IMR-90 (cell line): ENCODE results near the gene GPC2. TPM values are rescaled to one million over a fixed set of nuclear protein-coding genes. Genes with fewer than 3 reads are reported as not detected.

Experiments used
- ATAC-seq: fragments of 200-7000 bp; cut with Tn5 transposase; 2 replicates; pipeline ENCODE4 v1.9.1; 2020; ENCODE audit warnings: low read depth, mild to moderate bottlenecking, moderate library complexity
- BruUV-seq: library from RNA; stranded (reverse); fragments of 400-500 nt; replicated peaks from 2 replicates; lab custom pipeline; 2021; lab: Mats Ljungman, UMichigan
- CTCF ChIA-PET: fragments of 300-600 bp; formaldehyde crosslinking; extraction: SDS; loops from one replicate; lab custom pipeline; 2021; ENCODE audit warnings: antibody characterized with exemption; lab: Yijun Ruan, JAX
- POLR2A ChIA-PET: fragments of 300-600 bp; sonication (Branson Sonifier 250); formaldehyde crosslinking; loops from one replicate; lab custom pipeline; 2022; ENCODE audit warnings: antibody characterized with exemption; ENCODE audit not compliant: unreplicated experiment; lab: Charles Lee
- DNase-seq: peaks from one replicate; pipeline ENCODE4 v3.0.0; 2013
- H2AFZ ChIP-seq: replicated peaks from 2 replicates; pipeline ENCODE3; 2013; ENCODE audit warnings: low read length, mild to moderate bottlenecking; ENCODE audit not compliant: poor library complexity
- H2AK5ac ChIP-seq: 2 replicates; pipeline ENCODE4 v1.6.1; 2013; ENCODE audit warnings: low read depth, low read length, inconsistent platforms
- H2AK9ac ChIP-seq: replicated peaks from 2 replicates; pipeline ENCODE3; 2013; ENCODE audit warnings: mild to moderate bottlenecking, low read depth, low read length, moderate library complexity; ENCODE audit not compliant: poor library complexity
- H2BK120ac ChIP-seq: 2 replicates; pipeline ENCODE4 v1.6.1; 2013; ENCODE audit warnings: low read depth, low read length, inconsistent platforms
- H2BK15ac ChIP-seq: 3 replicates; pipeline ENCODE4 v1.6.1; 2013; ENCODE audit warnings: low read depth, low read length, inconsistent platforms
- H2BK20ac ChIP-seq: 2 replicates; pipeline ENCODE4 v1.6.1; 2013; ENCODE audit warnings: low read depth, mild to moderate bottlenecking, inconsistent platforms, low read length, moderate library complexity
- H2BK5ac ChIP-seq: 2 replicates; pipeline ENCODE4 v1.6.1; 2013; ENCODE audit warnings: mild to moderate bottlenecking, low read depth, low read length, inconsistent platforms; ENCODE audit not compliant: poor library complexity, severe bottlenecking
- H3K14ac ChIP-seq: replicated peaks from 2 replicates; pipeline ENCODE4 v1.6.1; 2013; ENCODE audit warnings: low read depth, low read length, inconsistent platforms
- H3K18ac ChIP-seq: 2 replicates; pipeline ENCODE4 v1.6.1; 2013; ENCODE audit warnings: low read depth, low read length, control low read depth
- H3K23ac ChIP-seq: 2 replicates; pipeline ENCODE4 v1.6.1; 2013; ENCODE audit warnings: low read depth, low read length, inconsistent platforms
- H3K27ac ChIP-seq: 2 replicates; pipeline ENCODE4 v1.5.1; 2013; ENCODE audit warnings: mild to moderate bottlenecking, control low read depth, low read length; ENCODE audit not compliant: insufficient read depth
- H3K27me3 ChIP-seq: 2 replicates; pipeline ENCODE4 v1.6.1; 2013; ENCODE audit warnings: low read length; ENCODE audit not compliant: control insufficient read depth, insufficient read depth
- H3K36me3 ChIP-seq: 2 replicates; pipeline ENCODE4 v1.6.1; 2013; ENCODE audit warnings: low read length, mixed read lengths; ENCODE audit not compliant: control insufficient read depth, insufficient read depth
- H3K4ac ChIP-seq: 2 replicates; pipeline ENCODE4 v1.6.1; 2013; ENCODE audit warnings: low read depth, low read length, inconsistent platforms
- H3K4me1 ChIP-seq: 2 replicates; pipeline ENCODE4 v1.6.1; 2013; ENCODE audit warnings: low read length, mixed read lengths; ENCODE audit not compliant: control insufficient read depth, insufficient read depth
- H3K4me2 ChIP-seq: 2 replicates; pipeline ENCODE4 v1.6.1; 2013; ENCODE audit warnings: low read depth, mild to moderate bottlenecking, control low read depth, low read length, moderate library complexity
- H3K4me3 ChIP-seq: 2 replicates; pipeline ENCODE4 v1.5.1; 2013; ENCODE audit warnings: low read depth, mild to moderate bottlenecking, control low read depth, low read length, moderate library complexity; ENCODE audit not compliant: insufficient read depth
- H3K56ac ChIP-seq: 2 replicates; pipeline ENCODE4 v1.6.1; 2013; ENCODE audit warnings: low read length, inconsistent platforms; ENCODE audit not compliant: insufficient read depth; ENCODE audit errors: extremely low read depth
- H3K79me1 ChIP-seq, 2 experiments: 2 replicates each; pipeline ENCODE4 v1.6.1; 2013; ENCODE audit warnings: low read length in 2 of 2, inconsistent platforms in 1 of 2, low read depth in 1 of 2
- H3K9ac ChIP-seq: 2 replicates; pipeline ENCODE4 v1.6.1; 2013; ENCODE audit warnings: low read depth, low read length, control low read depth
- H3K9me1 ChIP-seq: 2 replicates; pipeline ENCODE4 v1.6.1; 2013; ENCODE audit warnings: low read length, inconsistent platforms; ENCODE audit not compliant: insufficient read depth
- H3K9me3 ChIP-seq: 2 replicates; pipeline ENCODE4 v1.6.1; 2013; ENCODE audit warnings: low read length; ENCODE audit not compliant: control insufficient read depth, insufficient read depth
- H4K20me1 ChIP-seq: 2 replicates; pipeline ENCODE4 v1.6.1; 2013; ENCODE audit warnings: low read length, inconsistent platforms; ENCODE audit not compliant: insufficient read depth
- H4K5ac ChIP-seq: 2 replicates; pipeline ENCODE4 v1.6.1; 2013; ENCODE audit warnings: mild to moderate bottlenecking, low read depth, low read length, control low read depth
- H4K8ac ChIP-seq, 2 experiments: 2 replicates each; pipeline ENCODE4 v1.6.1; 2013; ENCODE audit warnings: low read depth in 2 of 2, low read length in 2 of 2, control low read depth in 1 of 2, inconsistent platforms in 1 of 2
- H4K91ac ChIP-seq: 2 replicates; pipeline ENCODE4 v1.6.1; 2013; ENCODE audit warnings: low read depth, low read length, inconsistent platforms; ENCODE audit not compliant: insufficient read depth
- BHLHE40 ChIP-seq: fragments of 150-350 bp; IDR thresholded peaks from 2 replicates; pipeline ENCODE4 v1.6.1; 2016; ENCODE audit warnings: mild to moderate bottlenecking, low read depth, low read length
- CHD1 ChIP-seq: IDR thresholded peaks from 2 replicates; pipeline ENCODE4 v1.6.1; 2012; ENCODE audit warnings: low read depth, low read length, improper control_type of control experiment
- MAFK ChIP-seq: IDR thresholded peaks from 2 replicates; pipeline ENCODE4 v1.6.1; 2012; ENCODE audit warnings: low read depth, low read length, improper control_type of control experiment
- MXI1 ChIP-seq: IDR thresholded peaks from 2 replicates; pipeline ENCODE4 v1.6.1; 2012; ENCODE audit warnings: low read depth, mild to moderate bottlenecking, low read length, moderate library complexity, borderline replicate concordance
- NFE2L2 ChIP-seq: fragments of 150-350 bp; IDR thresholded peaks from 2 replicates; pipeline ENCODE4 v1.6.1; 2016; ENCODE audit warnings: low read depth, mild to moderate bottlenecking, low read length
- RAD21 ChIP-seq: IDR thresholded peaks from 2 replicates; pipeline ENCODE4 v1.6.1; 2012; ENCODE audit warnings: low read length, improper control_type of control experiment
- SMC3 ChIP-seq: fragments of 150-350 bp; IDR thresholded peaks from 2 replicates; pipeline ENCODE4 v1.6.1; 2016; ENCODE audit warnings: low read depth, mild to moderate bottlenecking, antibody characterized with exemption, low read length, moderate library complexity
- USF2 ChIP-seq: fragments of 150-350 bp; IDR thresholded peaks from 2 replicates; pipeline ENCODE4 v1.6.1; 2017; ENCODE audit warnings: mild to moderate bottlenecking, antibody characterized with exemption, low read length, low read depth
- whole genome bisulfite sequencing, 2 experiments: methylation state at CpG; one replicate each; pipeline versions ENCODE4 v1.1.5 to v1.1.7; 2013; ENCODE audit warnings: missing lambda C conversion rate in 2 of 2; ENCODE audit not compliant: insufficient read length in 1 of 2; ENCODE audit errors: extremely low coverage in 2 of 2; 5-methylcytosine and 5-hydroxymethylcytosine counted together
- dilution Hi-C: fragments of 300-500 bp; cut with HindIII; formaldehyde crosslinking; loops from one replicate; pipeline ENCODE4 v1.14.3; 2018; ENCODE audit warnings: low sequenced_read_pairs; ENCODE audit not compliant: unreplicated experiment
- in situ Hi-C: fragments of 300-500 bp; cut with MboI; formaldehyde crosslinking; loops from 3 replicates; pipeline ENCODE4 v1.14.3; 2019; ENCODE audit warnings: low sequenced_read_pairs, inconsistent platforms, mixed read lengths
- intact Hi-C: fragments of 100-400 bp; cut with micrococcal nuclease; formaldehyde crosslinking; loops from 2 replicates; pipeline ENCODE4 v1.10.0; 2022
- polyA plus RNA-seq, 3 experiments: library from polyadenylated mRNA; depleted of rRNA; stranded (reverse); fragments of >200 nt; gene quantifications; 2 replicates each; pipeline ENCODE4 v1.2.3, GENCODE V29; 2012; ENCODE audit warnings: low replicate concordance in 1 of 3
- total RNA-seq: library from RNA; depleted of rRNA; stranded (reverse); fragments of >200 nt; gene quantifications from 2 replicates; pipeline ENCODE4 v1.2.3, GENCODE V29; 2012

Gene GPC2
- total and polyA plus RNA-seq, 2 of the 4 experiments (the other 2 are of a cell fraction) = 1.8 to 6.0 TPM

DNA sequence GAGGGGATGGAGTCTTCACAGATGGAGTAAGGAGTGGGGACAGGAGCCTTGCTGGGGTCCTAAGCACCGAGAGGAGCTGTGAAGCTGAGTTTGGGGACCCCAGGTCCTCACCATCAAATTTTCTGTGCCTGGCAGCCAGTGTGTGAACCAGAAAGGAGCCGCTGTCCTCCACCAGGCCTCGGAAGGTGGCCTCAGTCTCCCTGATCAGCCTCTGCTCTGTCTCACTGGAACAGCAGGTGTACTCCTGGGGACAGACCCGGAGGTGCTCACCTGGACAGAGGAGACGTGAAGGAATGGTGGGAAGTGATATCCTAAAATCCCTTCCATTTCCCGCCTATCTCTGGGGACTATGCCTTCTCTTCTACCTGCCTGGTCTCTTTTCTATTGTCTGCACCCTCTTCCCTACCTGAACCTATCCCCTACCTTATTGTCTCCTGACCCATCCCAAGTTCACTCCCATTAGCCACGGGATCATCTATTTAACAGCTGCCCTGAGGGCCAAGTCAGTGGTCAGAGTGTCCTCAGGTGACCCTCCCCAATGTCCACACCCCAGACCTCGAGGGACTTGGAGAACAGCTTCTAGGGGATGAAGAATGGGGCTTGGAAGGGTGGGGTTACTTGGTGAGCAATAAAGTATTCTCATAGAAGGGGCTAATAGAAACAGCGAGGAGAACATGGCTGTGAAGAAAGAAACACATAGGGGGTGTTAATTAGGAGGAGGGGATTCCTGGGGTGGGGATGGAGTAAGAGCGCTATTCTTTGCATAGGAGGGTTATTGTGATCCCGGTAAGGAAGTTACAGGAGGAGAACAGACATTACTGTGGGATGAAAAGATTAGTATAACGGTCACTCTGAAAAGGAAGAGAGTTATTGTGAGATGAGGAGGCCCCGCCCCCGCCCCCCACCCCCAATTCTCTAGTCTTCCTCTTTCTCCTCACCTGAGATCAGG is 811 bp downstream of the GPC2 start:
- Histone ChIP-seq H3K4me2 (peak overlapping the region; percentile 61), H4K91ac (no peak overlapping the region), H3K27me3 (no peaks in the 10 kb centered on the region), H3K27ac (no peak overlapping the region; the same call in 1 of the 2 replicates), H2BK5ac (no peak overlapping the region), H3K18ac (no peak overlapping the region), H2BK120ac (no peak overlapping the region), H3K79me1 (peaks cover 16 to 22% of the 10 kb centered on the region in 2 experiments), H3K9ac (peak overlapping the region; percentile 68), H3K9me3 (no peaks in the 10 kb centered on the region), H4K8ac (no peak overlapping the region), H3K14ac (no peak overlapping the region), H4K5ac (no peak overlapping the region), H2AK9ac (peak overlapping the region; percentile 88), H2AFZ (peak overlapping the region; percentile 96), H3K4me1 (peaks cover 5% of the 10 kb centered on the region), H4K20me1 (no peaks in the 10 kb centered on the region), H3K23ac (0 out of 2 replicates have a peak overlapping the region, but pooled peaks have one; percentile 18), H2BK20ac (no peak overlapping the region), H3K9me1 (0 out of 2 replicates have a peak, but pooled peaks cover 2% of the 10 kb centered on the region), H3K36me3 (peaks cover 13% of the 10 kb centered on the region), H3K56ac (peak overlapping the region; percentile 74; the same call in 1 of the 2 replicates), H3K4me3 (peak overlapping the region; percentile 69), H2AK5ac (no peak overlapping the region), H3K4ac (peak overlapping the region; percentile 64), H2BK15ac (no peak overlapping the region)
- 0% methylated on average over 1 of the region's 14 CpGs; no CpG with 5 or more reads in 1 of the 2 experiments for WGBS, 2 experiments
- intact Hi-C loops = no loop called here
- ChIA-PET CTCF (interaction anchor here (1.3 kb wide), 1 partner anchor 8 kb away, joined by 5 read pairs; the partner anchor contains the start of gene GAL3ST4), POLR2A (interaction anchor here (0.9 kb wide), 1 partner anchor 8 kb away, joined by 4 read pairs; the partner anchor contains the start of gene GAL3ST4)
- dilution Hi-C loops = no loop called here
- in situ Hi-C loops = no loop called here
- DNase-seq (no peak), ATAC-seq (no peak)
- TF ChIP-seq BHLHE40 (no peak), NFE2L2 (no peak), USF2 (no peak), CHD1 (no peak), RAD21 (no peak), SMC3 (no peak), MAFK (no peak), MXI1 (no peak)
- BruUV-seq = no TSS peak
